Esophagus muscularis mucosa (tissue), 4 donors: Measurements from ENCODE around the gene RNF213. TPM values are rescaled to one million over a fixed set of nuclear protein-coding genes. Genes with fewer than 3 reads are reported as not detected.

Experiments
- DNase-seq: peaks from one replicate; pipeline ENCODE4 v3.0.0-alpha.2; 2017; ENCODE audit errors: extremely low spot score
- H3K27ac ChIP-seq, 4 donors: fragments of 200-600 bp; sonication (generic); replicated peaks in 1 of 4; 1 replicate in 3 of 4; 2 replicates in 1 of 4; pipeline ENCODE4 v1.5.1; 2016 to 2019; ENCODE audit warnings: mild to moderate bottlenecking in 1 of 4
- H3K27me3 ChIP-seq, 4 donors: fragments of 200-600 bp; sonication (generic); one replicate each; pipeline versions ENCODE4 v1.5.1 to v1.6.0; 2016 to 2019
- H3K36me3 ChIP-seq, 4 donors: fragments of 200-600 bp; sonication (generic); one replicate each; pipeline ENCODE4 v1.5.1; 2016 to 2019
- H3K4me1 ChIP-seq, 4 donors: fragments of 200-600 bp; sonication (generic); one replicate each; pipeline ENCODE4 v1.5.1; 2016 to 2019
- H3K4me3 ChIP-seq, 4 donors: fragments of 200-600 bp; sonication (generic); 1 replicate in 2 of 4; 2 replicates in 2 of 4; pipeline ENCODE4 v1.5.1; 2016 to 2019; ENCODE audit warnings: mild to moderate bottlenecking in 4 of 4, moderate library complexity in 1 of 4
- H3K9me3 ChIP-seq, 4 donors: fragments of 200-600 bp; sonication (generic); 1 replicate in 3 of 4; 2 replicates in 1 of 4; pipeline ENCODE4 v1.5.1; 2016 to 2019
- CTCF ChIP-seq, 3 experiments: fragments of 200-600 bp in 2 of 3; fragments of 450-650 bp in 1 of 3; sonication (generic) in 2 of 3; IDR thresholded peaks; one replicate each; pipeline ENCODE4 v1.5.1; 2017 to 2019; ENCODE audit warnings: antibody characterized with exemption in 3 of 3, mild to moderate bottlenecking in 2 of 3, moderate library complexity in 1 of 3
- EP300 ChIP-seq: sonication (generic); formaldehyde crosslinking; IDR thresholded peaks from one replicate; pipeline ENCODE4 v1.6.1; 2017; ENCODE audit warnings: antibody characterized with exemption
- POLR2A ChIP-seq: fragments of 450-650 bp; IDR thresholded peaks from one replicate; pipeline ENCODE4 v1.6.1; 2017; ENCODE audit warnings: antibody characterized with exemption, moderate library complexity, mild to moderate bottlenecking, low read depth
- POLR2AphosphoS5 ChIP-seq, 2 donors: sonication (generic); formaldehyde crosslinking; IDR thresholded peaks; one replicate each; pipeline ENCODE4 v1.6.1; 2017; ENCODE audit warnings: antibody characterized with exemption in 2 of 2
- WGBS: methylation state at CpG from one replicate; pipeline ENCODE4 v1.1.5; 2018; 5-methylcytosine and 5-hydroxymethylcytosine counted together
- intact Hi-C: fragments of 100-400 bp; cut with DNase I; formaldehyde crosslinking; loops from one replicate; pipeline ENCODE4 v1.15.1; 2023
- total RNA-seq, 4 donors: library from RNA; depleted of rRNA; stranded (reverse); fragments of >200 nt; gene quantifications; one replicate each; pipeline versions ENCODE4 v1.1.0 to v1.2.1, GENCODE V29; 2016

RNF213 gene
- total RNA-seq, 4 donors from 2014 or later = 55.8 to 85.7 (median 75.9) TPM

GRCh38 chr17:80287806-80288567 is 27.3 kb downstream of the RNF213 start:
- Histone ChIP-seq H3K27me3 (no peaks in the 10 kb centered on the region), H3K9me3 (no peaks in the 10 kb centered on the region), H3K27ac (peak overlapping the region in 1 of 4 donors; percentile 34), H3K4me3 (no peak overlapping the region), H3K4me1 (peaks cover 0 to 4% (median 0%) of the 10 kb centered on the region in 4 donors), H3K36me3 (peaks cover 55 to 95% (median 70%) of the 10 kb centered on the region in 4 donors)
- 83% methylated on average over 16 of the region's 22 CpGs for WGBS
- no peak for DNase-seq
- TF ChIP-seq POLR2AphosphoS5 (IDR thresholded peaks at IDR 0.05) (no peak), CTCF (IDR thresholded peaks at IDR 0.05) (no peak), EP300 (no peak), POLR2A (no peak)
- intact Hi-C loops = loop anchor here (10.0 kb wide), 1 partner anchor 97 kb away; no protein-coding TSS in a partner anchor

- DNase-seq = no peak
- H3K4me1 ChIP-seq = no peaks in the 10 kb centered on the region
Observed at GRCh38 chr17:80289616-80290015, 29.0 kb downstream of the RNF213 start.

GRCh38 chr17:80290156-80290555 is 29.5 kb downstream of the RNF213 start:
- WGBS = 95% methylated on average over 25 of the region's 25 CpGs
- Histone ChIP-seq H3K36me3 (peaks cover 76 to 95% (median 83%) of the 10 kb centered on the region in 4 donors), H3K27me3 (no peaks in the 10 kb centered on the region), H3K27ac (no peak overlapping the region), H3K9me3 (no peaks in the 10 kb centered on the region), H3K4me3 (no peak overlapping the region), H3K4me1 (no peaks in the 10 kb centered on the region)
- intact Hi-C loops = no loop called here
- TF ChIP-seq CTCF (IDR thresholded peaks at IDR 0.05) = no peak
- no peak for TF ChIP-seq POLR2A
- no peak for TF ChIP-seq EP300
- no peak for TF ChIP-seq POLR2AphosphoS5 (IDR thresholded peaks at IDR 0.05)
- no peak for DNase-seq

More at GRCh38 chr17:80289616-80290015, 29.0 kb downstream of the RNF213 start:
- TF ChIP-seq EP300 = no peak
- TF ChIP-seq POLR2A = no peak
- TF ChIP-seq CTCF (IDR thresholded peaks at IDR 0.05) = no peak
- no peak for TF ChIP-seq POLR2AphosphoS5 (IDR thresholded peaks at IDR 0.05)
- Histone ChIP-seq H3K4me3 (no peak overlapping the region), H3K27me3 (no peaks in the 10 kb centered on the region), H3K36me3 (peaks cover 71 to 95% (median 79%) of the 10 kb centered on the region in 4 donors), H3K9me3 (no peaks in the 10 kb centered on the region), H3K27ac (no peak overlapping the region)
- 56% methylated on average over 6 of the region's 6 CpGs for WGBS
- intact Hi-C loops = loop anchor here (10.0 kb wide), 1 partner anchor 95 kb away; no protein-coding TSS in a partner anchor

GRCh38 chr17:80291260-80291659 is 30.6 kb downstream of the RNF213 start:
- H3K36me3 ChIP-seq = peaks cover 87 to 95% (median 90%) of the 10 kb centered on the region in 4 donors
- 90% methylated on average over 6 of the region's 6 CpGs for WGBS
- no peaks in the 10 kb centered on the region for H3K4me1 ChIP-seq
- no peak overlapping the region for H3K4me3 ChIP-seq
- no peak overlapping the region for H3K27ac ChIP-seq
- no peaks in the 10 kb centered on the region for H3K27me3 ChIP-seq
- TF ChIP-seq EP300 (no peak), CTCF (IDR thresholded peaks at IDR 0.05) (no peak), POLR2AphosphoS5 (IDR thresholded peaks at IDR 0.05) (no peak), POLR2A (no peak)
- intact Hi-C loops = no loop called here
- DNase-seq = no peak
- no peaks in the 10 kb centered on the region for H3K9me3 ChIP-seq
